Mesenchymal stem cell (in vitro differentiated cells and primary cell): ENCODE measurements around the gene UGT2B28.
"Not testable (repeated sequence)": the region's sequence is repeated elsewhere in the genome, so short reads cannot be mapped to it uniquely, and the experiment has no call there.

Experiments
- DNase-seq: peaks from one replicate; pipeline ENCODE4 v3.0.0-alpha.2; 2013
- H2AFZ ChIP-seq: one replicate; pipeline ENCODE4 v1.6.1; 2013; ENCODE audit warnings: low read depth, mild to moderate bottlenecking, control low read depth, inconsistent platforms, low read length, moderate library complexity
- H2AK5ac ChIP-seq: 2 replicates; pipeline ENCODE4 v1.6.1; 2013; ENCODE audit warnings: low read length, moderate library complexity, mild to moderate bottlenecking, inconsistent platforms; ENCODE audit not compliant: severe bottlenecking
- H2BK120ac ChIP-seq: one replicate; pipeline ENCODE4 v1.6.1; 2013; ENCODE audit warnings: low read depth, mild to moderate bottlenecking, inconsistent platforms, low read length, moderate library complexity
- H2BK12ac ChIP-seq, 2 experiments: one replicate each; pipeline ENCODE4 v1.6.1; 2013; ENCODE audit warnings: inconsistent platforms in 2 of 2, low read length in 2 of 2, mild to moderate bottlenecking in 2 of 2, moderate library complexity in 2 of 2, control low read depth in 1 of 2
- H2BK15ac ChIP-seq: one replicate; pipeline ENCODE4 v1.6.1; 2013; ENCODE audit warnings: mild to moderate bottlenecking, low read depth, inconsistent platforms; ENCODE audit not compliant: poor library complexity, severe bottlenecking
- H2BK5ac ChIP-seq: 2 replicates; pipeline ENCODE4 v1.6.1; 2013; ENCODE audit warnings: low read depth, mild to moderate bottlenecking, low read length, control low read depth, inconsistent platforms; ENCODE audit not compliant: poor library complexity, severe bottlenecking
- H3K14ac ChIP-seq, 2 experiments: one replicate each; pipeline ENCODE4 v1.6.1; 2013; ENCODE audit warnings: inconsistent platforms in 2 of 2, low read length in 2 of 2, control low read depth in 1 of 2, mild to moderate bottlenecking in 1 of 2, moderate library complexity in 1 of 2
- H3K18ac ChIP-seq, 2 experiments: one replicate each; pipeline ENCODE4 v1.6.1; 2013; ENCODE audit warnings: inconsistent platforms in 2 of 2, low read length in 2 of 2, control low read depth in 1 of 2, low read depth in 1 of 2, mild to moderate bottlenecking in 1 of 2
- H3K23ac ChIP-seq, 2 experiments: one replicate each; pipeline ENCODE4 v1.6.1; 2013; ENCODE audit warnings: inconsistent platforms in 2 of 2, low read length in 2 of 2, mild to moderate bottlenecking in 2 of 2, moderate library complexity in 2 of 2, control low read depth in 1 of 2
- H3K27ac ChIP-seq: 2 replicates; pipeline ENCODE4 v1.5.1; 2013; ENCODE audit warnings: mild to moderate bottlenecking, moderate library complexity, low read length, control low read depth, inconsistent platforms; ENCODE audit not compliant: poor library complexity, severe bottlenecking
- H3K27me3 ChIP-seq, 2 experiments: 2 replicates each; pipeline versions ENCODE4 v1.6.1 to v1.7.0; 2013; ENCODE audit warnings: low read length in 2 of 2, mild to moderate bottlenecking in 2 of 2, moderate library complexity in 2 of 2, control low read depth in 1 of 2, inconsistent platforms in 1 of 2; ENCODE audit not compliant: control insufficient read depth in 1 of 2, insufficient read depth in 1 of 2
- H3K36me3 ChIP-seq, 2 experiments: 2 replicates each; pipeline versions ENCODE4 v1.6.1 to v1.7.0; 2013; ENCODE audit warnings: low read length in 2 of 2, control low read depth in 1 of 2, inconsistent platforms in 1 of 2, low read depth in 1 of 2, mild to moderate bottlenecking in 1 of 2; ENCODE audit not compliant: insufficient read depth in 2 of 2, control insufficient read depth in 1 of 2
- H3K4ac ChIP-seq, 2 experiments: one replicate each; pipeline ENCODE4 v1.6.1; 2013; ENCODE audit warnings: inconsistent platforms in 2 of 2, low read length in 2 of 2, mild to moderate bottlenecking in 2 of 2, moderate library complexity in 2 of 2, control low read depth in 1 of 2, low read depth in 1 of 2
- H3K4me1 ChIP-seq: 2 replicates; pipeline ENCODE4 v1.6.1; 2013; ENCODE audit warnings: low read depth, low read length, control low read depth; ENCODE audit not compliant: control insufficient read depth, insufficient read depth
- H3K4me2 ChIP-seq: 2 replicates; pipeline ENCODE4 v1.6.1; 2013; ENCODE audit warnings: low read length, mild to moderate bottlenecking, inconsistent platforms; ENCODE audit not compliant: poor library complexity, severe bottlenecking
- H3K4me3 ChIP-seq, 2 experiments: 2 replicates each; pipeline versions ENCODE4 v1.5.1 to v1.7.0; 2013; ENCODE audit warnings: low read length in 2 of 2, mild to moderate bottlenecking in 2 of 2, control low read depth in 1 of 2, low read depth in 1 of 2; ENCODE audit not compliant: insufficient read depth in 1 of 2
- H3K79me1 ChIP-seq: replicated peaks from 2 replicates; pipeline ENCODE4 v1.6.1; 2013; ENCODE audit warnings: mild to moderate bottlenecking, control low read depth, low read length, inconsistent platforms; ENCODE audit not compliant: poor library complexity, severe bottlenecking
- H3K9ac ChIP-seq: 2 replicates; pipeline ENCODE4 v1.7.0; 2013; ENCODE audit warnings: mild to moderate bottlenecking, low read length, moderate library complexity
- H3K9me3 ChIP-seq: 2 replicates; pipeline ENCODE4 v1.7.0; 2013; ENCODE audit warnings: mild to moderate bottlenecking, low read length; ENCODE audit not compliant: control insufficient read depth
- H4K8ac ChIP-seq: one replicate; pipeline ENCODE4 v1.6.1; 2013; ENCODE audit warnings: inconsistent platforms, mild to moderate bottlenecking, low read length, moderate library complexity
- H4K91ac ChIP-seq: one replicate; pipeline ENCODE4 v1.6.1; 2013; ENCODE audit warnings: mild to moderate bottlenecking, low read length, inconsistent platforms
- WGBS: methylation state at CpG from one replicate; pipeline ENCODE4 v1.1.7; 2013; ENCODE audit warnings: mixed read lengths; 5-methylcytosine and 5-hydroxymethylcytosine counted together

Gene UGT2B28

DNA sequence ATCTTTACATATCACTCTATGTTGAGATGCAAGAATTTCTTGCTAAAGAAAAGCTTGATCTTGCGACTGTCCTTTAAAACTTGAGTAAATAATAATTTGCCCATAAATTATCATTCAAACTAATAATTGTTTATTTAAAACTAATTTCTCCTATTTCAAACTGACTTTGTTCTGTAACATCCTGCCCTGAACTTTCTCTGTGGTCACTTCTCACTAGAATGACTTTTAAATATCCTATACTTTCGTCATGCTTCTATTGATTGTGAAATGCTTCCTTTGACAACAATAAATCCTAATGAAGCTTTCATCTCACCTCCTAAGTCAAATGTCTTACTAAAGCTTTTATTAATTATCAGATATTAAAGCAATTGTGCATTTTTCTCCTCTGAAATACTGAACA, 38.5 kb upstream of the UGT2B28 start:
- H3K36me3 ChIP-seq, H2AFZ ChIP-seq, H4K8ac ChIP-seq, DNase-seq, H3K18ac ChIP-seq, H3K79me1 ChIP-seq, H3K4me1 ChIP-seq, H2AK5ac ChIP-seq, H2BK15ac ChIP-seq, H3K4ac ChIP-seq, H3K27me3 ChIP-seq, H3K14ac ChIP-seq, H3K23ac ChIP-seq, H3K9ac ChIP-seq, H2BK12ac ChIP-seq, H3K9me3 ChIP-seq, H4K91ac ChIP-seq, H3K4me3 ChIP-seq, H2BK120ac ChIP-seq, H3K27ac ChIP-seq, H2BK5ac ChIP-seq, H3K4me2 ChIP-seq: not testable (repeated sequence)
- 100% methylated on average over 2 of the region's 2 CpGs for WGBS

DNA sequence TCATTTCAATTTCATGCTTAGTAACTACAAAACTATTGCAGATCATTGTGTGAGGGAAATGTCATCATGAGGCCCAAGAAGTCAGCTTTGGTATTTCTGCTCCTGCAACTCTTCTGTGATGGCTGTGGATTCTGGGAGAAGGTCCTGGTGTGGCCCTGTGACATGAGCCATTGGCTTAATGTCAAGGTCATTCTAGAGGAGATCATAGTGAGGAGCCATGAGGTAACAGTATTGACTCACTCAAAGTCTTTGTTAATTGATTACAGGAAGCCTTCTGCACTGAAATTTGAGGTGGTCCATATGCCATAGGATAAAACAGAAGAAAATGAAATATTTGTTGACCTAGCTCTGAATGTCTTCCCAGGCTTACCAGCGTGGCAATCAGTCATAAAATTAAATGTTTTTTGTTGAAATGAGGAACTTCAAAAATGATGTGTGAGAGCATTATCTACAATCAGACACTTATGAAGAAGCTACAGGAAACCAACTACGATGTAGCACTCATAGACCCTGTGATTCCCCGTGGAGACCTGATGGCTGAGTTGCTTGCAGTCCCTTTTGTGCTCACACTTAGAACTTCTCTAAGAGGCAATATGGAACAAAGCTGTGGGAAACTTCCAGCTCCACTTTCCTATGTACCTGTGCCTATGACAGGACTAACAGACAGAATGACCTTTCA, 37.6 kb upstream of the UGT2B28 start:
- H4K8ac ChIP-seq, DNase-seq, H3K18ac ChIP-seq, H3K27ac ChIP-seq, H3K9me3 ChIP-seq, H3K36me3 ChIP-seq, H3K14ac ChIP-seq, H3K79me1 ChIP-seq, H4K91ac ChIP-seq, H2AK5ac ChIP-seq, H3K27me3 ChIP-seq, H2BK12ac ChIP-seq, H3K23ac ChIP-seq, H2BK5ac ChIP-seq, H3K4me2 ChIP-seq, H3K4ac ChIP-seq, H2AFZ ChIP-seq, H2BK15ac ChIP-seq, H3K4me3 ChIP-seq, H3K4me1 ChIP-seq, H3K9ac ChIP-seq, H2BK120ac ChIP-seq: not testable (repeated sequence)
- WGBS, result 86% methylated on average over 2 of the region's 3 CpGs

GRCh38 chr4:69250884-69251283, 29.4 kb upstream of the UGT2B28 start:
- not testable (repeated sequence) for H3K23ac ChIP-seq, H3K9me3 ChIP-seq, H2BK12ac ChIP-seq, H3K4me1 ChIP-seq, H2BK120ac ChIP-seq, H3K14ac ChIP-seq, H2BK5ac ChIP-seq, H3K79me1 ChIP-seq, H4K91ac ChIP-seq, H2AK5ac ChIP-seq, H3K18ac ChIP-seq, H3K4me3 ChIP-seq, H3K27ac ChIP-seq, H3K4me2 ChIP-seq, H3K27me3 ChIP-seq, H3K4ac ChIP-seq, H4K8ac ChIP-seq, H3K36me3 ChIP-seq, DNase-seq, H2AFZ ChIP-seq, H2BK15ac ChIP-seq, H3K9ac ChIP-seq
- 100% methylated on average over 1 of the region's 2 CpGs for WGBS

DNA sequence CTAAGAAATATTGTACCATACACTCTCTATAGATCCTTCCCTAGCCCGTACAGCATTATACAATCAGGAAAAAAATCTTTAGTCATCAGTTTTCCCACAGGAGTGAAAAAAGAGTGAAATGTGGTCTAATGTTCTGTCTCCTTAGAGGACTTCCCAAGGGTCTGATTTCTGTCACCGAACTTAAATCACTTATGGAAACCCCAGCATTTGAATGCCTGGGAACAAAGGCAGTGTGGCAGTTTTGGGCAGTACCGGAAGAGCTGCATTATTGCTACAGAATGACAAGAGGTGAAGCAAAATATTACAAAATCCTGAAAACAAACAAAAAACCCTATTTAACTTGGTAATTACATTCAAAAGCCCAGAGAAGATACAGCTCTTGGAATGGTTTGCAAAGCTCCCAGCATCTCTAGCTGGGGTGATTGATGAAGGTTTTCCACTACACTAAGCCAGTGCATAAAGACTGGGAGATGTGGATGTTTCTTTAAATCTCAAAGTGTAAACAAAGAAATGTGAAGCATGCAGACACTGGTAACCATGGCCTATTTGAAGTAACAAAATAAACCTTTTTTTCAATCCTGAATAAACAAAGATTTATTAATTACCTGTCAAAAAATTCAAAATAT, 27.0 kb upstream of the UGT2B28 start:
- not testable (repeated sequence) for H3K9ac ChIP-seq, H2BK15ac ChIP-seq, H2BK5ac ChIP-seq, H4K8ac ChIP-seq, H2AFZ ChIP-seq, H4K91ac ChIP-seq, H3K4ac ChIP-seq, H3K9me3 ChIP-seq, H3K79me1 ChIP-seq, H3K4me2 ChIP-seq, H3K18ac ChIP-seq, H3K27ac ChIP-seq, H3K36me3 ChIP-seq, H3K4me3 ChIP-seq, DNase-seq, H2BK120ac ChIP-seq, H3K23ac ChIP-seq, H2AK5ac ChIP-seq, H2BK12ac ChIP-seq, H3K4me1 ChIP-seq, H3K27me3 ChIP-seq, H3K14ac ChIP-seq
- WGBS, result 80% methylated on average over 1 of the region's 3 CpGs
